ENCODE measurements around the gene NOB1. TPM values are rescaled to one million over a fixed set of nuclear protein-coding genes. Genes with fewer than 3 reads are reported as not detected.

Gene NOB1
- polyA plus RNA-seq, 1 donor = 66.0 TPM

GRCh38 chr16:69724414-69724873 lies 30.3 kb downstream of the NOB1 start:
- no peak for DNase-seq

DNA sequence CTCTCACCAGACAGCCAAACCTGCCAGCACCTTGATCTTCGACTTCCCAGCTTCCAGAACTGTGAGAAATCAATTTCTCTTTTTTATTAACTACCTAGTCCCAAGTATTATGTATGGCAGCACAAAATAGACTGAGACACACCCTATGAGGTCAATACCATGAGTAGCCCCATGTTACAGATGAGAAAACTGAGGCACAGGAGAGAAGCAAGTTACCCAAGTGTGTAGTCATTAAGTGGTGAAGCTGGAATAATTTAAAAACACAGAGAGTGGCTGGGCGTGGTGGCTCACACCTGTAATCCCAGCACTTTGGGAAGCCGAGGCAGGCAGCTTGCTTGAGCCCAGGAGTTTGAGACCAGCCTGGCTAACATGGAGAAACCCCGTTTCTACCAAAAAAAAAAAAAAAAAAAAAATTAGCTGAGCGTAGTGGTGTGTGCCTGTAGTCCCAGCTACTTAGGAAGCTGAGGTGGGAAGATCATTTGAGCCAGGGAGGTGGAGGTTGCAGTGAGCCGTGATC lies 33.2 kb downstream of the NOB1 start:
- no peak for DNase-seq

DNA sequence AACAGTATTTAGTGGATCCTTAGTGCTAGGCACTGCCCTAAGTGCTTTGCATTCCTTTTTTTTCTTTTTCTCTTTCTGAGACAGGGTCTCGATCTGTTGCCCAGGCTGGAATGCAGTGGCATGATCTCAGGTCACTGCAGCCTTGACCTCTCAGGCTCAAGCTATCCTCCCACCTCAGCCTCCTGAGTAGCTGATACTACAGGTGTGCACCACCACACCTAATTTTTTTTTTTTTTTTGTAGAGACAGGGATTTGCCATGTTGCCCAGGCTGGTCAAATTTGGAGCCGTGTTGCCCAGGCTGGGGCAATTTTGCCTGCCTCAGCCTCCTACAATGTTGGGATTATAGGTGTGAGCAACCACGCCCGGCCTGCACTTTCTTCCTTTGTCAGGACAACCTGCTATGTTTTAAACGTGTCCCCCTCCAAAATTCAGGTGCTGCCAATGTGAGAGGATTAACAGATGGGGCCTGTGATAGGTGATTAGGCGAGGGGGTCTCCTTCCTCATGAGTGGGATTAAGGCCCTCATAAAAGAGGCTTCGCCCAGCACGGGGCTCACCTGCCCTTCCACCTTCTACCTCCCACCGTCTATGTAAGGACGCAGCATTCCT lies 33.8 kb downstream of the NOB1 start:
- no peak for DNase-seq

GRCh38 chr16:69718111-69718764 lies 36.5 kb downstream of the NOB1 start:
- DNase-seq = no peak

DNA sequence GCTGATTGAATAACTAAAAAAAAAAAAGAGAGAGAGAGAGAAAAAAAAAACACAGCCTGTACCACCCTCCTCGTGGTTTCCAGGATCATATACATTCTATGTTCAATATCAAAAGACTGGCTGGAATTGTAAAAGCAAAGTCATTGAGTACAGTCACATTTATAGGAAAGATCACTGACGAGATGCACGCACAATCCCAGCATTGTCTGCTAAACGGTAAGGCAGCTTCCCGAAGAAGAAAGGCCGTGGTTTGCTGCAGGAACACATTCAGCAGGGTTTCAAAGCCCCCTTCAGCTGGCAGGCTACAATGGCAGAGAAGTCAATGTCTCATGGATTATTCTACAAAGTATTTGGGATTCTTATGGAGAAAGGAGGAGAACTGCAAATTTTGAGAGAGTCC lies 37.7 kb downstream of the NOB1 start:
- no peak for DNase-seq

GRCh38 chr16:69712914-69713581 lies 41.7 kb downstream of the NOB1 start:
- no peak for DNase-seq

- DNase-seq = no peak
Observed at GRCh38 chr16:69712277-69712676, 42.4 kb downstream of the NOB1 start.

DNA sequence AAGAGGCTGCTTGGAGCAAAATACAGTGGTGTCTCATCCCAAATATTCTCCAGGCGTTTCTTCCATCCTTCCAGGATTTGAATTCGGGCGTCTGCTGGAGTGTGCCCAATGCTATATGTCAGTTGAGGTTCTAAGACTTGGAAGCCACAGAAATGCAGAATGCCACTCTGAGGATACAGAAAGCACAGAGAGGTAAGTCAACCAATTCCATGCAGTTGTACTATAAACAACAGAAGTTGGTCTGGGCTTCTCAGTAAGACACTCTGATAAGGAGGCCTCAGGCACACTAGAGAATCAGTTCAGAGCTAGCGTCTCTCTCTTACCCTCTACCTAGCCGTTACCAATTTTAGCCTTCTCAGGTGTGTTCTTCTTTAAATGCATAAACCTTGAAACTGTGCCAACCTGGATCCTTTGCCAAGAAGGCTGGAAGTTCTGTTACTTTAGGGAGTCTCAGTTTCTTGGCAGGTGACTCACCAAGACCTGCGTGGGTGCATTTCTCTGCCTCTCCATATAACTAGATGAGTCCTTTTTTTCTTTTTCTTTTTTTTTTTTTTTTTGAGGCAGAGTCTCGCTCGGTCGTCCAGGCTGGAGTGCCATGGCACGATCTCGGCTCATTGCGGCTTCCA lies 43.5 kb downstream of the NOB1 start:
- DNase-seq = no peak

- peak; percentile 73 for DNase-seq
Observed at GRCh38 chr16:69709456-69710084, 45.2 kb downstream of the NOB1 start.

DNA sequence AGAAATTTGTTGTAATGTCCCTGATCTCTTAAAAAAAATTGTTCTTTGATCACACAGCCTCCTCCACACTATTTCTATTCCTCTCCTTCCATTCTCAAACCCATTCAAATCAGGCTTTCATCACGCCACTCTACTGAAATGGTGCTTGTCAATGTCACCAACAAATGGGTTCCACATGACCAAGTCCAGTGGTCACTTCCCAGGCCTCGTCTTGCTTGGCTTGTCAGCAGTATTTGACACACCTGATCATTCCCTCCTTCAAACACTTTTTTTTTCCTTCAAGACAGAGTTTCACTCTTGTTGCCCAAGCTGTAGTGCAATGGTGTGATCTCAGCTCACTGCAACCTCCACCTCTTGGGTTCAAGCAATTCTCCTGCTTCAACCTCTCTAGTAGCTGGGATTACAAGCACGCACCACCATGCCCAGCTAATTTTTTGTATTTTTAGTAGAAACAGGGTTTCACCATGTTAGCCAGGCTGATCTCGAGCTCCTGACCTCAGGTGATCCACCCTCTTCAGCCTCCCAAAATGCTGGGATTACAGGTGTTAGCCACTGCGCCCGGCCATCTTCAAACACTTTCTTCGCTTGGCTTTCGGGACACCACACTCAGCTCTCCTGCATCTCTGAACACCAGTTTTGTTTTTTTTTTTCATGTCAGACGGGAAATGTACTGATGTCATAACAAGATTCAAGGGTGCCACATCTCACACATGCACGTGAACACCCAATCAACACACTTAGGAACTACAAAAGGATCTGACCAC lies 46.6 kb downstream of the NOB1 start:
- no peak for DNase-seq

DNA sequence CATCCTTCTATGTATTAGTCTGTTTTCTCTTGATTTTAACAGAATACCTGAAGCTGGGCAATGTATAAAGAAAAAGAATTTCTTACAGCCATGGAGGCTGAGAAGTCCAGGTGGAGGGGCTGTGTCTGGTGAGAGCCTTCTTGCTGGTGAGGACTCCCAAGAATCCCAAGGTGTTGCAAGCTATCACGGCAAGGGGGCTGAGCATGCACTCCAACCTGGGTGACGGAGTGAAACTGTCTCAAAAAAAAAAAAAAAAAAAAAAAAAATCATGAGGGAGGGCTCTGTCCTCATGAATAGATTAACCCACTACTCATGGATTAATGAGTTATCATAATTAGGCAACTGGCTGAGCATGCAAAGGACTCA lies 47.8 kb downstream of the NOB1 start:
- no peak for DNase-seq

GRCh38 chr16:69706256-69706974 lies 48.3 kb downstream of the NOB1 start:
- DNase-seq = no peak

DNA sequence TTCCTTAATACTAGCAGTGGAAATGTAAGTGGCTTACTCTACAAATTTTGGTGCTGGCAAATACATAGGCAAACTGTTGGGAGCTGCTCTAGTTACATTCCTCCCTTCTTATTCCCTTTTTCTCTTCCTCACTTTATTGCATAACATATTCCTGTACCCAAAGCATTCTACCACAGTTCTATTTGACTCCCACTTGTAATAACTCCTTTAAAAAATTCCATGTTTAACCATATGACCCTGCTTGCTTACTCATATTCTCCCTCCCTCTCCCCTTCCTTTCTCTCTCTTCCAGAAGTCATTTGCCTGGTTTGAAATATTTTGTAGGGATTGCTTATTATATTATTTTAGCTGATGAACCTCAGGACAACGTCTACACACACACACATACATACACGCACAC lies 51.1 kb downstream of the NOB1 start:
- DNase-seq = no peak

DNA sequence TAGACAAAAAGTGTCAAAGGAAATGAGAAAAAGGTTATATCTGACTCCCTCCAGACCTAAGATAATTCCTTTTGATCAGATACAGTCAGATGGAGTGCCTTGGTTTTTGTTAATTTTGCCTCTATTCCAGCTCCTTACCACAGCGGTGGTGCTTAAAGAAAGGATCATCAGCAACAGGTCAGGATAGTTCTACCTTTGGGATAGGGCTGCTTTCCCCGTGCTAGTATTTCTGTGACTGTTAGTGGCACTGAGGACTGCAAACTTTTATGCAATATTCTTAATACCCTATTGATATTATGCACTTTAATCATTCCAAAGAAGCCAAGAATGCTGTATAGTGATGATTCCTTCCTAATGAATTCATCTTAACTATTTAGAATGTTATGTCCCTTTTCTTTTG lies 52.9 kb downstream of the NOB1 start:
- DNase-seq = no peak

DNA sequence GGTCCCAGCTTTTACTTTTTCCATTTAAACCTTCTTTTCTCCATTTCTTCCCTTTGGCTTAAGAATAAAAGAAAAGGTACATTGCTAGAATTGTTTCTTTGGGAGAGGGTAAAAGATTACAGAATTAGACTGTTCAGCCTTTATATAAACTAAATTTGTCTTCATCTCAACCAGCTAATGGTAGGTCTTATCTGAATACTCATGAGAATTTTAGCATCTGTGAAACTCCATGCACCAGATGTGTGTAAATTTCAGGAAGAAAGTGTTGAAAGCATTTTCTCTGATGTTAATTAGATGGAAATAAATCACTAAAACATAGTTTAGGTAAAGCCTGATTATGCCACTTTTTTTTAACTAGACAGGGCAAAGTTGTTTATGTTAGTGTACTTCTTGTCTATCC lies 53.3 kb downstream of the NOB1 start:
- DNase-seq = no peak

DNA sequence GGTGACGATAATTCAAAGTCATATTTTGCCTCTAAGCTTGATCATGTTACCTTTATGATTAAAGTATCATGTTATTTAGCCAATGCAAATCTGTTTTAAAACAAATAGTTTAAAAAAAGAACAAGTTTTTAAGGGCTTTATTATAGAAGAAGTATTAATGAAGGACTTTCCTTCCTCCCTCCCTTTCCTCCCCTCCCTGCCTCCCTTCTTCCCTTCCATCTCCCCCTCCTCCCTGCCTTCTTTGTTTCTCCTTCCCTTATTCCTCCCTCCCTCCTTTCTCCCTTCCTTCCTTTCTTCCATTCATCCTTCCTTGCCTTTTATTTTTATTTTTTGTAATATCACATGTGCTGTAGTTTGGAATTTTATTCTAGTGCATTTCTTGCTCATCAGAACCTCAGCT lies 54.8 kb downstream of the NOB1 start:
- DNase-seq = no peak

DNA sequence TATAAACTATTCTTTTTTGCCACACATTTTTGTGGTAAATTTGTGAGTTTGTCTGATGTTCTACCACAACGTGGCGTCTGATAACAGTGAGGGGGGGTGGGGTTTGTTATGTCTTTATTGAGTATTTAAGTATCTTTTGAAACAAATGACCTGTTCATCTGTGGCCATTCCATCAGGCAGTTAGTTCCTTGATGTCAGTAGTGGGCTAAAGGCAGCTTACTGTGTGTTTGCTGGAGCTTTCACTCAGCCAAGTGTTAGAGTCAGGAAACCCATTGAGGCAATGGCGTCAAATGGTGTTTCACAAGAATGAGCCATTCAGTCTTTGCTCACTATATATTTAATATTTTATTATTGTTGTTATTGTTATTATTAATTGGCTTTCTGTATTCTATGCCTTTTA lies 56.3 kb downstream of the NOB1 start:
- no peak for DNase-seq

- no peak for DNase-seq
Observed at GRCh38 chr16:69693916-69694315, 60.8 kb downstream of the NOB1 start.

DNA sequence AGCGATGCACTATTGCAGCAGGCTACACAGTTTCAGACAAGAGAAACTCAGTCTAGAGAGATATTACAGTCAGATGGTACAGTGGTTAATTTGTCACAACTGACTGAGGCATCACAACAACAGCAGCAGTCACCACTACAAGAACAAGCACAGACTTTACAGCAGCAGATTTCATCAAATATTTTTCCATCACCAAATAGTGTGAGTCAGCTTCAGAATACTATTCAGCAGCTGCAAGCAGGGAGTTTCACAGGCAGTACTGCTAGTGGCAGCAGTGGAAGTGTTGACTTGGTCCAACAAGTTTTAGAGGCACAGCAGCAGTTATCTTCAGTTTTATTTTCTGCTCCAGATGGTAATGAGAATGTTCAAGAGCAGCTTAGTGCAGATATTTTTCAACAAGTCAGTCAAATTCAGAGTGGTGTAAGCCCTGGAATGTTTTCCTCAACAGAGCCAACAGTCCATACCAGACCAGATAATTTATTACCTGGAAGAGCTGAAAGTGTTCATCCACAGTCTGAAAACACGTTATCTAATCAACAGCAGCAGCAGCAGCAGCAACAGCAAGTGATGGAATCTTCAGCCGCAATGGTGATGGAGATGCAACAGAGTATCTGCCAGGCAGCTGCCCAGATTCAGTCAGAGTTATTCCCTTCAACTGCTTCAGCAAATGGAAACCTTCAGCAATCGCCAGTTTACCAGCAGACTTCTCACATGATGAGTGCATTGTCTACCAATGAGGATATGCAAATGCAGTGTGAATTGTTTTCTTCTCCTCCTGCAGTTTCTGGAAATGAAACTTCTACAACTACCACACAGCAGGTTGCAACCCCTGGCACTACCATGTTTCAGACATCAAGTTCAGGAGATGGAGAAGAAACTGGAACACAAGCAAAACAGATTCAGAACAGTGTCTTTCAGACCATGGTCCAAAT lies 62.5 kb downstream of the NOB1 start:
- DNase-seq = no peak

All from left kidney (tissue), 2 donors.